Iris pigment epithelial cell (primary cell): ENCODE measurements around the gene FSCN2.

ENCODE experiments used
- DNase-seq: peaks from one replicate; pipeline ENCODE4 v3.0.0-alpha.2; 2011; ENCODE audit warnings: low read depth

FSCN2 gene

DNA sequence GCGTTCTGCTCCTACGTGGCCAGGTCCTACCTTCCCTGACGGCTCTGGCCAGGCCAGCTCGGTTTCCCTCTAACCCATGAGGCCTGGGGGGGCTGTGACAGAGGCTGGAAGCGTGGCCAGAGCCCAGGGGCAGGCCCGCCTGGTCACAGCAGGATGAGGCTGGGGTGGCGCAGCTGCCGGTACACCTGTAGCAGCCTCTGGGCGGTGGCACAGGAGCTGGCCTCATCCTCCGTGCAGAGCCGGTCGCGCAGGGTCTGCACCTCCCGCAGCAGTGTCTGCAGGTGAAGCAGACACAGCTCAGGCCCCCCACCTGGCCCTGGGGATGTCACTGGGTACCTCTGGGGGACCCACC lies 12.5 kb downstream of the FSCN2 start:
- DNase-seq, result no peak

- DNase-seq, result no peak
Measured at GRCh38 chr17:81541123-81541522, 12.9 kb downstream of the FSCN2 start.

GRCh38 chr17:81542431-81543338 lies 14.5 kb downstream of the FSCN2 start:
- DNase-seq, result no peak

DNA sequence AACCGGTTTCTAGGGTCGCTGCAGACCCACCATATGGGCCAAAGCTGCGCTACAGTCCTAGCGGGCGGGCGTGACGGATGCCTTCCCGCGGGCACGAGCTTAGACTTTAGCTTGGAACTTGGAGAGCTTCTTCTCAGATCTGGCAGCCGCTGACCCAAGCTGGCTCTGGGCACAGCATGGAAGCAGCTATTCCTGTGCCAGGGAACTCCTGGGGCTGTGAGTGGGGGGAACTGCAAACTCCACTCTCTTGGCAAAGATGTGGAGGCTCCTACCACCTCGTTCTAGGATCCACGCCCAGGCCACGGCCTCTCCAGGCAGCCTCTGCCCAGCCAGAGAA lies 15.1 kb downstream of the FSCN2 start:
- DNase-seq, result no peak

- DNase-seq, result no peak
Measured at GRCh38 chr17:81543756-81544155, 15.6 kb downstream of the FSCN2 start.

- no peak for DNase-seq
Measured at GRCh38 chr17:81544281-81544974, 16.3 kb downstream of the FSCN2 start.

GRCh38 chr17:81545160-81545949 lies 17.2 kb downstream of the FSCN2 start:
- no peak for DNase-seq

DNA sequence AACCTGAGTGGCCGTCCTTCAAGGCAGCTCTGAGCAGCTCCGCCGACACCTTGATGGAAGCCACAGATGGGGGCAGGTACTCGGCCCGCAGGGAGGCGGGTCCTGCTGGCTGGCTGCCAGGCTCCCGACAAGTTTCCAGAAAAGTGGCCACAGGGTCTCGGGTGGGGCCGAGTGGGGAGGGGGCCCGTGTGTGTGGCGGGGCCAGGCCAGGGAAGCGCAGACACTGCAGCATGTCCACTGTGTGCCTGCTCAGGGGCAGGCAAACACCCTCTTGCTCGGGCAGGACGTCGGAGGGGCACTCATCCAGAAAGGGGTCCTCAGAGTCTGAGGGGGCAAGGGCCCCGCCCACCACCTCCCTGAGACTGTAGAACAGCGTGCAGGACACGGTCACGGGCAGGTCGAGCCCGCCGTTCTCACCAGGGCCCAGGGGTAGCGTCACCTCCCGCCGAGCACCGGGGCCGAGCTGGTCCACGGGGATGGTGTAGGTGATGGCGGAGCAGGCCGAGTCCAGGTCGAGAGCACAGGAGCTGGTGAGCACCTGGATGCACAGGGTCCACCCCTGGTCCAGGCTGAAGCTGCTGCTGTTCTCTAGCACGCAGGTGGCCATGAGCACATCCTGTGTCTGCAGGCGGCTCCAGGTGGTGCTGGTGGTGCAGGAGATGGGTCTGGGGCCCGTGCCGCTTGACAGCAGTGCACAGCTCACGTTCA lies 18.9 kb downstream of the FSCN2 start:
- no peak for DNase-seq

DNA sequence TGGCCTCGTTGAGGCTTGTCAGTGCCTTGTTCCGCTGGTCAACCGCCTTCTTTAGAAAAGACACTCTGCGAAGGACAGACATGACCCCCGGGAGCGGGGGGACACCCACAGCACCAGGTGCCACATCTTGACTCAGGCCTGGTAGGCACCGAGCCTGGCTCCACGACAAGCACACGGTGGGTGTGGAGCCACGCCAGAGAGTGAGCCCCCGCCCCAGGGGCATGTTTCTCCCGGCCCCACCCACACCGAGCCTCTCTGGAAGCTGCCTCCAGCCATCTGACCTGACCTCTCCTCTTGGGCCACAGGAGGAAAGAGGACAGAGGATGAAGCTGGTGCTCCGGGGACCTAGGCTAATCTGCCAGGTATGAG lies 19.4 kb downstream of the FSCN2 start:
- DNase-seq, result no peak

DNA sequence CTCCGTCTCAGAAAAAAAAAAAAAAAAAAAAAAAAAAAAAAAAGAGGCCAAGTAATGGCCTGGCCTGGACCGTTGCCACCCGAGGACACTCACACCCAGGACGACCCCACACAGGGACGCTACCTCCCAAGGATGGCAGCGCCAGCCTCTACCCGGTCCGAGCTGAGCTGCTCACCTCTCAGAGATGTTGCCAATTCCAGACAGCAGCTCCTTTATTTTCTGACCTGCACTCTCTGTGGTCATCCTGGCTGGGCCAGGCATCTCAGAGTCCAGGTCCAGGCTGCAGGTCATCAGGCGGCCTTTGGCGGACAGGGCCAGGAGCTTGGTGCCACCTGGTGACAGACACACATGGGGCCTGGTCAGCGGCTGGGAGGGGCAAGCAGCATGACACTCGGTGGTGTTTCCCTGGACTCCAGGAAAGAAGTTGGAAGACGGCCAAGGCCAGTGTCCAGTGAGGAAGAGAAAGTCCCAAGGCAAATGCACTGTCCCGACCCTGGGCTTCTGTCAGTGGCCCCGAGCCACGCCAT lies 20.9 kb downstream of the FSCN2 start:
- no peak for DNase-seq

- no peak for DNase-seq
Measured at GRCh38 chr17:81549826-81550225, 21.6 kb downstream of the FSCN2 start.

DNA sequence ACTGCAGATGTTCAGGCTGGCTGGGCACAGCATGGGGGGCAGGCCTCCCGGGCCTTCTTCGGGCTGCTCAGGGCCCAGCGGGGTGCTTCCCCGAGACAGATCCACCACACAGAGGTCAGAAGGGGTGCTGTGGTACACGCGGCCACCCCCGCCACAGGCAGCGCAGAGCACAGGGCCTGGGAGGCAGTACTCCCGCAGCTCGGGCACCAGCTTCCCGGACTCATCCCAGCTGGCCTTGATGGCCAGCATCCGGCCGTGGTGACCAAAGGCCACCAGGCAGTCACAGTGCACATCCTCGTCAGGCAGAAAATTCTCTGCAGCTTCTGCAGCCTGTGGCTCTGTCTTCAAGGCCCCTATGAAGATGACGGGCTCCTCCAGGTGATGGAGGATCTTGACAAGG lies 22.1 kb downstream of the FSCN2 start:
- no peak for DNase-seq

DNA sequence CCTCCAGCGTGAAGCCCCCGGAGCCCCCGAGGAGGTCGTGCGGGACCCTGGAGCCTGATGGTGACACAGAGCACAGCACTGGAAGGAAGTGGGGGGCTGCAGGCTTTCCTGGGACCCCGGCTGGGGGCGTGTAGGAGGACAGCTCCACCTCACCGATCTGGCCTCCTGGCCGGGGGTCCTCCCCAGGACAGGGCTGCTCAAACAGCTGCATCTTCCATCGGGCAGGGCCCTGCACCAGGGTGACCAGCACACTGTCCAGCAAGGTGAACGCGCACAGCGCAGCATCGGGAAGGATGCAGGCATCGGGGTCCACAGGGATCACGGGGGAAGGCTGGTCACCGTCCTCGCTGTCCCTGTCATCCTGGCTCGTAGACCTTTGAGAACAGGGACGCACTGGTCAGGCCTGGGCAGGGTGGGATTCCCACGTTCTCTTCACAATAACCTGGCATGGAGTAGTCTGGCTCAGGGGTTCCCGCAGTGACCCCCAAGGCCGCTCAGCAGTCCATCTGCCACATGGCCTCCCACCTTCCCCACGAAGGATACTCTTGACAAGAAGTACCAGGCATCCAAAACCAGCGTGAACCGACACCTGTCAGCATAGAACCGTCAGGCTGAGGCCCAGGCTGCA lies 22.8 kb downstream of the FSCN2 start:
- no peak for DNase-seq

DNA sequence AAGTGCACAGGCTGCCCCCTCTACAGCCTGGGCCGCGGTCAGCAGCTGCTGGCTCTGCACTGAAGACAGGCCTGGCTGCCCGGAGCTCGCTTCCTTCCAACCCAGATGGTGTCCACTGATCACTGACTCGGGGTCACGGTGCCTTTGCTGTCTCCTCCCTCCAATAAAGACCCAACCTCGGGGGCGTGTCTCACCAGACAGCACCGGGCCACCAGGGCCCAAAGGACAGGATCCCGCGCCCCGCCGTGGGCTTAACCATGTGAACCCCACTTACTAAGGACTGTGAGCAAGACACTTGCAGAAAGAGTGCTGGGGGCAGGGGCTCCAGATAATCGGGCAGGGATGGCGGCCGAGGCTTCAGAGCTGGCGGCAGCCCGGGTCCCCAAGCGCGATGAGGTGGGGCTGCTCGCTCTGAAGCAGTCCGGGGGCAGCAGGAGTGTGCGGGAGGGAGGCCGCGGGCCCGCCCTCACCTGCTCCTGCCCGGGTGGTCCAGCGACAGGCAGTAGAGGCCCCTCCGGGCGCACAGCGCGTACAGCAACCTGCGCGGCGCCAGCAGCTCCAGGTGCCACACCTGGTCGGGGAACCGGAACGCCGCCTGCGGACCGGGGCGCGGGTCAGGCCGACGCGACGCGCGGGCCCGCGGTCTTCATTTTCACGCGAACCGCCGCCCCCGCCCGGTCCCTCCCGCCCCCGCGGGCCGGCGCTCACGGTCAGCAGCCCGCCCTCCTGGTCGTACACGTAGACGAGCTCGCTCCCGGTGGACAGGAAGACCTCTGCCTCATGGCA lies 23.5 kb downstream of the FSCN2 start:
- no peak for DNase-seq

DNA sequence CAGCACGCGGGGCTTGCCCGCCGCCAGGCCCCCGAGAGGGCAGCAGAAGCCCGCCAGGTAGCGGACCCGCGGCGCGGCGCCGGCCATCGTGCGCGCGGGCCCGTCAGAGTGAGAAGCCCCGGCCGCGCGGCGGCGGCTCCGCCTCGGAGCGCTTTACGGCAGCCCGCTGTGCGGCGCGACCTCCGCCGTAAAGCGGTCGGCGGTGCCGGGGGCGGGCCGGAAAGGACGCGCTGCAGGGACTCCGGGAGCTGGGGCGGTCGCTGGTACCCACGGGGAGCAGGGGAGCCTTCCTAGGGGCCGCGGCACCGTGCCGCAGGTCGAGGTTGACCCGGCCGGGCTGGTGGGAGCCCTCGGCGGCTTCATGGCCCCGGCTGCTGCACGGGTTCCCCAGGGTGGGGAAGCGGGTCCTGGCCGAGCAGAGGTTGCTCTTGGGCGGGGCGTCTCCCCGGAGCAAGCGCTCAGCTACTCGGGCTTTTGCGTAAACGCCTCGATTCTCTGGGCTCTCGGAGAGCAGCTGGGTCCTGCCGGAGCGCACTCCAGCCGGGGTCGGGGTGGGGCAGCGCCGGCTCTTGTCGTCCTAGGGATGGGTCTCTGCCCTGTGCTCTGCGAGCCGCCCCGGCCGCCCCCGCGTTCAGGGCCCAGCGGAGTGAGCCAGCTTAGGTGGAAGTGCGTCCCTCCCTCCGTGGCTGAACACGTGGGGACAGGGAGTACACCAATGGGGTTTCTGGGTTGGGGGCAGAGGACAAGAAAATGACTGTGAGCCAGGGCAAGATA lies 24.3 kb downstream of the FSCN2 start, which contains the start of gene FAAP100:
FAAP100 (minus strand) TSS at position 110 of the 774 bp plus-strand sequence; CDS start at position 87, 23 bp downstream.
- peak; percentile 81 for DNase-seq

GRCh38 chr17:81553018-81553615 lies 24.9 kb downstream of the FSCN2 start:
- peak; percentile 82 for DNase-seq

- DNase-seq, result peak; percentile 95
Measured at GRCh38 chr17:81553616-81554181, 25.5 kb downstream of the FSCN2 start.

- no peak for DNase-seq
Measured at GRCh38 chr17:81556175-81556691, 28.1 kb downstream of the FSCN2 start.

DNA sequence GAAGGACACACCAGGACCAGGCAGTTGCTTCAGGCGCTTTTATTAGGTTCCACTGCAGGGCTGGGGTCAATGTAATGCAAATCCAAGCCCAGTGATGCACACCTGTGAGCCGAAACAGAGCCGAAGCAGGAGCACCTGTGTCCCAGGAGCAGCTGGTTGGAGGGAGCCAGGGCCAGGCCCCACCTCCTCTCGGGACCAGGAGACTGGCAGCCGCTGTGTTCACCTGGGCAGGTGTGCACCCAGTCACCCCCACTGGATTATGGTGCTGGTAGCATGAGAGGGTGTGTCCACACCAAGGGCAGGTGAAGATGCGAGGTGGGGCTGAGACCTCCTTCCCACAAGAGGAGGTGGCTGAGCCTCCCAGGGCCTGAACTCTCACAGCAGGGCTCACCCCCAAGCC lies 28.7 kb downstream of the FSCN2 start:
- DNase-seq, result no peak
